ENCODE results near the gene BOD1.
A peak's percentile ranks its signal among the peaks of the same experiment; 100 is the strongest.

- peak; percentile 97 for TF ChIP-seq CTCF (IDR thresholded peaks at IDR 0.05; ENCODE audit: low read depth, low read length, poor library complexity, severe bottlenecking)
- TF ChIP-seq EZH2phosphoT487 (IDR thresholded peaks at IDR 0.05; ENCODE audit: borderline replicate concordance, low read length): no peak
Measured at GRCh38 chr5:173592050-173592669, 24.3 kb downstream of the BOD1 start.
